Tibial nerve (tissue), 4 donors: ENCODE measurements around the gene DYNLRB1. TPM values are rescaled to one million over a fixed set of nuclear protein-coding genes. Genes with fewer than 3 reads are reported as not detected.
A peak's percentile ranks its signal among the peaks of the same experiment; 100 is the strongest.

Experiments
- DNase-seq, 2 donors: peaks; one replicate each; pipeline ENCODE4 v3.0.0-alpha.2; 2019; ENCODE audit warnings: low spot score in 2 of 2
- H3K27ac ChIP-seq, 4 donors: fragments of 200-600 bp; sonication (generic) in 3 of 4; one replicate each; pipeline ENCODE4 v1.5.1; 2017 to 2019; ENCODE audit warnings: mild to moderate bottlenecking in 1 of 4
- H3K27me3 ChIP-seq, 2 donors: fragments of 200-600 bp; sonication (generic) in 1 of 2; one replicate each; pipeline versions ENCODE4 v1.5.1 to v1.6.0; 2017 to 2019
- H3K36me3 ChIP-seq, 3 donors: fragments of 200-600 bp; sonication (generic); one replicate each; pipeline ENCODE4 v1.5.1; 2018 to 2019
- H3K4me1 ChIP-seq, 4 donors: fragments of 200-600 bp; sonication (generic) in 3 of 4; one replicate each; pipeline ENCODE4 v1.5.1; 2017 to 2019
- H3K4me3 ChIP-seq, 4 donors: fragments of 200-600 bp; sonication (generic) in 3 of 4; one replicate each; pipeline ENCODE4 v1.5.1; 2017 to 2019; ENCODE audit warnings: mild to moderate bottlenecking in 1 of 4, moderate library complexity in 1 of 4
- H3K9me3 ChIP-seq, 4 donors: fragments of 200-600 bp; sonication (generic) in 3 of 4; one replicate each; pipeline ENCODE4 v1.5.1; 2017 to 2019
- EP300 ChIP-seq, 2 donors: sonication (generic); formaldehyde crosslinking; IDR thresholded peaks; one replicate each; pipeline ENCODE4 v1.6.1; 2017; ENCODE audit warnings: antibody characterized with exemption in 2 of 2, mild to moderate bottlenecking in 1 of 2
- POLR2A ChIP-seq, 2 donors: fragments of 450-650 bp; IDR thresholded peaks; one replicate each; pipeline ENCODE4 v1.6.1; 2017; ENCODE audit warnings: antibody characterized with exemption in 2 of 2, mild to moderate bottlenecking in 2 of 2, moderate library complexity in 2 of 2
- WGBS, 2 donors: methylation state at CpG; one replicate each; pipeline ENCODE4 v1.1.5; 2018; 5-methylcytosine and 5-hydroxymethylcytosine counted together
- total RNA-seq, 4 donors: library from RNA; depleted of rRNA; stranded (reverse); fragments of >200 nt; gene quantifications; one replicate each; pipeline ENCODE4 v1.1.0, GENCODE V29; 2016
- TF ChIP-seq, protein P1 (sequence below), 5 experiments: fragments of 200-600 bp in 3 of 5; fragments of 450-650 bp in 2 of 5; sonication (generic) in 3 of 5; IDR thresholded peaks; one replicate each; pipeline ENCODE4 v1.5.1; 2016 to 2019; ENCODE audit warnings: antibody characterized with exemption in 5 of 5, mild to moderate bottlenecking in 3 of 5, moderate library complexity in 2 of 5

The DYNLRB1 gene
- total RNA-seq, 4 donors from 2014 or later, result 145 to 188 (median 170) TPM

DNA sequence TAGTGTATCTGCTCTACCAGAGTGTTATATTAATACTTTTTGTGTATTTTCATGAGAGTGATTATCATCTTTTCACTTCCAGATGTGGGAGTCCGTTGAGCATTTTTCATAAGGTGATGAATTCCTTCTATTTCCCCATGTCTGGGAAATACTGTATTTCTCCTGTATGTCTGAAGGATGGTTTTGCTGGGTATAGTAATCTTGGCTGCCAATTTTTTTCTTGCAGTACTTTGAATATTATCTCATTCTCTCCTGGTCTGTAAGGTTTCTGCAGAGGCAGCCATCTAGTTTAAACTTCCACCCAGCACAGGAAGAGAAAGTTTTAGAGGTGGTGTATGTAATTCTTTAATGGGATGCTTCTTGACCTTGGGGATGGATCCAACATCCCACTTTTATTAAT lies 15.4 kb upstream of the DYNLRB1 start:
- TF ChIP-seq, protein P1, sequence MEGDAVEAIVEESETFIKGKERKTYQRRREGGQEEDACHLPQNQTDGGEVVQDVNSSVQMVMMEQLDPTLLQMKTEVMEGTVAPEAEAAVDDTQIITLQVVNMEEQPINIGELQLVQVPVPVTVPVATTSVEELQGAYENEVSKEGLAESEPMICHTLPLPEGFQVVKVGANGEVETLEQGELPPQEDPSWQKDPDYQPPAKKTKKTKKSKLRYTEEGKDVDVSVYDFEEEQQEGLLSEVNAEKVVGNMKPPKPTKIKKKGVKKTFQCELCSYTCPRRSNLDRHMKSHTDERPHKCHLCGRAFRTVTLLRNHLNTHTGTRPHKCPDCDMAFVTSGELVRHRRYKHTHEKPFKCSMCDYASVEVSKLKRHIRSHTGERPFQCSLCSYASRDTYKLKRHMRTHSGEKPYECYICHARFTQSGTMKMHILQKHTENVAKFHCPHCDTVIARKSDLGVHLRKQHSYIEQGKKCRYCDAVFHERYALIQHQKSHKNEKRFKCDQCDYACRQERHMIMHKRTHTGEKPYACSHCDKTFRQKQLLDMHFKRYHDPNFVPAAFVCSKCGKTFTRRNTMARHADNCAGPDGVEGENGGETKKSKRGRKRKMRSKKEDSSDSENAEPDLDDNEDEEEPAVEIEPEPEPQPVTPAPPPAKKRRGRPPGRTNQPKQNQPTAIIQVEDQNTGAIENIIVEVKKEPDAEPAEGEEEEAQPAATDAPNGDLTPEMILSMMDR (IDR thresholded peaks at IDR 0.05), result no peak
- TF ChIP-seq POLR2A (IDR thresholded peaks at IDR 0.05) (no peak), EP300 (IDR thresholded peaks at IDR 0.05) (no peak)
- H3K9me3 ChIP-seq, result peaks cover 0 to 40% (median 10%) of the 10 kb centered on the region in 4 donors
- H3K27me3 ChIP-seq, result no peaks in the 10 kb centered on the region
- no peaks in the 10 kb centered on the region for H3K4me1 ChIP-seq
- WGBS, 2 donors, result 91 to 97% methylated on average over 1 of the region's 1 CpG
- no peak overlapping the region for H3K4me3 ChIP-seq
- no peak for DNase-seq
- H3K27ac ChIP-seq, result no peak overlapping the region
- peaks cover 0 to 86% (median 0%) of the 10 kb centered on the region in 3 donors for H3K36me3 ChIP-seq

DNA sequence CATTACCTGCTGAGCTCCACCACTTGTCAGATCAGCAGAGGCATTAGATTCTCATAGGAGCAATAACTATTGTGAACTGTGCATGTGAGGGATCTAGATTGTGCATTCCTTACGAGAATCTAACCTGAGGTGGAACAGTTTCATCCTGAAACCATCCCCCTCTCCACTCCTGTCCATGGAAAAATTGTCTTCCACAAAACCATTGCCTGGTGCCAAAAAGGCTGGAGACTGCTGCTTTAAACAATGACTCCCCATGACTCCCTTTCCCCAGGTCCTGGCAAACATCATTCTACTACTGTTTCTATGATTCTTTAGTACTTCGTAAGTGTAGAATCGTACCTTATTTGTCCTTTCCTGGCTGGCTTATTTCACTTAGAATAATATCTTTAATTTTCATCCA lies 9.7 kb upstream of the DYNLRB1 start:
- H3K27me3 ChIP-seq, result no peaks in the 10 kb centered on the region
- no peak overlapping the region for H3K4me3 ChIP-seq
- peaks cover 0 to 9% (median 3%) of the 10 kb centered on the region in 4 donors for H3K4me1 ChIP-seq
- no peak for DNase-seq
- H3K9me3 ChIP-seq, result no peaks in the 10 kb centered on the region
- H3K36me3 ChIP-seq, result peaks cover 0 to 55% (median 0%) of the 10 kb centered on the region in 3 donors
- TF ChIP-seq POLR2A (IDR thresholded peaks at IDR 0.05) (no peak), EP300 (IDR thresholded peaks at IDR 0.05) (no peak)
- no peak overlapping the region for H3K27ac ChIP-seq
- WGBS, 2 donors, result 92 to 96% methylated on average over 3 of the region's 3 CpGs

DNA sequence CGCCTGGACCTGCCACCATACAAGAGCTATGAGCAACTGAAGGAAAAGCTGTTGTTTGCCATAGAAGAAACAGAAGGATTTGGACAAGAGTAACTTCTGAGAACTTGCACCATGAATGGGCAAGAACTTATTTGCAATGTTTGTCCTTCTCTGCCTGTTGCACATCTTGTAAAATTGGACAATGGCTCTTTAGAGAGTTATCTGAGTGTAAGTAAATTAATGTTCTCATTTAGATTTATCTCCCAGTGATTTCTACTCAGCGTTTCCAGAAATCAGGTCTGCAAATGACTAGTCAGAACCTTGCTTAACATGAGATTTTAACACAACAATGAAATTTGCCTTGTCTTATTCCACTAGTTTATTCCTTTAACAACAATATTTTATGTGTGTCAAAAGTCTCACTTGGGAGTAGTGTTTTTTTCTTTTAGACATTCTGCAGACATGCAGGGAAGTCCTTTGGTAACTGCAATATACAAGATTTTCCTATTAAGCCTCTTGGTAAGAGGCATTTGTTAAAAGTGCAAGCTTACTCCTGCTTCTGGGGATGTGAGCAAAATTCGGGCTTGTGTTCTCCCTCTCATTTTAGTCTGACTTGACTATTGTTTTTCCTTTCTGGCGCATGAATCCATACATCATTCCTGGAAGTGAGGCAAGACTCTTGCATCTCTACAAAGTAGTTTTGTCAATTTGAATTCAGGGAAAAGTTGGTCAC lies 8.4 kb upstream of the DYNLRB1 start:
- 48 to 62% methylated on average over 4 of the region's 4 CpGs for WGBS, 2 donors
- peaks cover 0 to 16% (median 6%) of the 10 kb centered on the region in 4 donors for H3K4me1 ChIP-seq
- H3K36me3 ChIP-seq, result peaks cover 0 to 45% (median 0%) of the 10 kb centered on the region in 3 donors
- H3K27ac ChIP-seq, result peak overlapping the region in 1 of 4 donors; percentile 46
- H3K4me3 ChIP-seq, result no peak overlapping the region
- H3K9me3 ChIP-seq, result no peaks in the 10 kb centered on the region
- no peak for DNase-seq
- TF ChIP-seq EP300 (IDR thresholded peaks at IDR 0.05), result no peak
- TF ChIP-seq, protein P1 (IDR thresholded peaks at IDR 0.05), result no peak
- no peak for TF ChIP-seq POLR2A (IDR thresholded peaks at IDR 0.05)
- no peaks in the 10 kb centered on the region for H3K27me3 ChIP-seq

DNA sequence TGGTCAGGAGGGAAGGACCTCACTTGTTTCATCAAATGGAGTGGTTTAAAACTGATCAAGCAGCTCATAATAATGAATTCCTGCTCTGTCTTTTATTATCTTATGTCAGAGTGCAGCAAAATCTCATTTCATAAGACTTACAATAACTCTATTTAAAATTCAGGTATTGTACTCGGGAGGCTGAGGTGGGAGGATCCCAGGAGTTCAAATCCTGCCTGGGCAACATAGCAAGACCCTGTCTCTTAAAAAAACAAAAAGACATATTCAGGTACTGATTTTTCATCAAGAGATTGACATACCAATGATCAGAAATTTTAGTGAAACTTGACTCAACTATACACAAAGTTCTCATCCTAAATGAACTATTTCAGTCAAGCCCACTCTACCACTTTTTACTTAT lies 5.6 kb upstream of the DYNLRB1 start:
- Histone ChIP-seq H3K4me1 (peaks cover 0 to 32% (median 7%) of the 10 kb centered on the region in 4 donors), H3K4me3 (no peak overlapping the region), H3K36me3 (peaks cover 0 to 27% (median 0%) of the 10 kb centered on the region in 3 donors), H3K27me3 (no peaks in the 10 kb centered on the region), H3K27ac (peak overlapping the region in 1 of 4 donors; percentile 64), H3K9me3 (no peaks in the 10 kb centered on the region)
- 50 to 55% methylated on average over 1 of the region's 1 CpG for WGBS, 2 donors
- no peak for DNase-seq
- TF ChIP-seq EP300 (IDR thresholded peaks at IDR 0.05) (no peak), POLR2A (IDR thresholded peaks at IDR 0.05) (no peak)
- TF ChIP-seq, protein P1 (IDR thresholded peaks at IDR 0.05), result no peak

DNA sequence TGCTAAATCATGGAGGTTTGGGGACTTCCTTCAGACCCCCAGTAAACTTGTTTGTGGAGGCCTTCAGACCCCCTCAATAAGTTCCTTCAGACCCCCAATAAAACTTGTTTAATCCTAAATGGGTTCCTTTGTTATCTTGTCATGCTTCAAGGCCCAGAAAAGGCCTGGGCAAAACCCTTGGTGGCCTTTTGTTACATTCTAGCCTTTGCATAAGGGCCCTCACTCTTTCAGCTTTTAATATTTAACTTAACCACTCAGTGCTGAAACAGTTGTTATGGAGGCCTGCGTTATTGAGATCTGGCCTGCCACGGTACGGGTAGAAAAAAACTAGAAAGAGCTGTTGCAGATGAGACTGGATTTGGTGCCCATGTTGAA lies 4.3 kb upstream of the DYNLRB1 start:
- Histone ChIP-seq H3K36me3 (peaks cover 0 to 18% (median 0%) of the 10 kb centered on the region in 3 donors), H3K27ac (peak overlapping the region in 3 of 4 donors; percentile 13 to 68 (median 42)), H3K9me3 (no peaks in the 10 kb centered on the region), H3K4me1 (peaks cover 0 to 33% (median 9%) of the 10 kb centered on the region in 4 donors), H3K4me3 (no peak overlapping the region), H3K27me3 (no peaks in the 10 kb centered on the region)
- TF ChIP-seq, protein P1 (IDR thresholded peaks at IDR 0.05), result no peak
- no peak for TF ChIP-seq POLR2A (IDR thresholded peaks at IDR 0.05)
- no peak for TF ChIP-seq EP300 (IDR thresholded peaks at IDR 0.05)
- 61 to 67% methylated on average over 3 of the region's 3 CpGs for WGBS, 2 donors
- DNase-seq, result no peak
